ENCODE measurements around the gene CDC73.
"Not testable (repeated sequence)": the region's sequence is repeated elsewhere in the genome, so short reads cannot be mapped to it uniquely, and the experiment has no call there.

CDC73 gene

DNA sequence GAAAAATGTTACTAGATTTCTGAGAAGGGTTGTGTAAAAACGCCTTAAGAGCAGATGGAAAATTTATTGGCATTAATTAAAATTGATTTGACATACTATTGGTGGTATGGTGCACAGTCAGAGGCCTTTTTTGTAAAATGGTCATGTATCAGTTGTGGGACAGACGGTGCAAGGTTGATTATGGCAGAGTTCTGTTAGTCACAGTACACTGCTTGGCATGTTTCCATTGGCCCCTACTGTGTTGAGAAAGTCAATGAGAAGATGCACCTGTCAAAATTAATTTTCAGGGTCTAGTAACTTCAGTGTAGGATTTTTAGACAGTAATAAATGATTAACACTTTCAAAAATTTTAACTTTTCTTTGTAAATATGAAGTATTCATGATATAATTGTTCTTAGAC lies 60.2 kb downstream of the CDC73 start:
- no peak for DNase-seq (ENCODE audit: low spot score)

DNA sequence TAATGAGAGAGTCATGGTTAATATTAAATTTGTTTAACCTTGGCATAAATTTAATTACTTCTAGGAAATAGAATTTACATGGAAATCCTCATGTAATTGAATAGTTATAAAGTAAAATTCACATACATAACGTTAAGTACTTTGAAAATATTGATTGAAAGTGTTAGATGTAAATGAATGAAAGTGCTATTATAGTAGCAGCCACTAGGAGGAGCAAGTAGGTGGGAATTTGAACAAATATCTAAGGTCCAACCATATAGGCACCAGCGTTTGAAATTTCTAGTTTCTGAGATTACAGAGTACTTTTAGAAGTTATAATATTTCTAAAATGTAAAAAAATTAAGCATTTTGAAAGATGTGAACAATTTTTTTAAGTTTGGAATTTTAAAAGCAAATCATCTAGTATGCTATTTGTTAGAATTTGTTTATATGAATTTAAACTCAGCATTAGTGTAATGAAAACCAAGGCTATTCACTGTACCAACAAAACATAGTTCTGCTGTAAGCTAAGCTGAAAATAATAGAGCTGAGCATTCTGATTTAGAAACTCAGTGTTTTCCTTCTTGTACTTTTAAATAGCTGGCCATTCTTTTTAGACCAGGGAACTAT lies 61.3 kb downstream of the CDC73 start:
- DNase-seq (ENCODE audit: low spot score): peak; percentile 48

DNA sequence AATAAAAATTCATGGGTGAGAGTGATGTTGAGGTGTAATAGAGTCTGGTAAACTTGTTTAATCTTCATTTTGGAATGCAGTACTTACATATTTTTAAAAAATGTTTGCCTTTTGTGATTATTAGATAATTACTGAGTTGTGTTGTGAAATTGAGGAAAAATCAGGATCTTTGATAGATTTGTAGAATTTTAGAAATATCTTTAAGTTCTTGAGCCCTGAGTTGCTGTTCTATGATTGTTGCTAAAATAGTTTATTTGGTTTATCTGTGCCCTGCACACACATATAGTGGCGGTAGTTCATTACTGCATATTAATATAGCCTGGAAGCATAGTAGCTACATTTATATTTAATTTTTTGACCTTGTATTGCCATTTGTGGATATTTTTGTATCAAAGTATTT lies 62.9 kb downstream of the CDC73 start:
- no peak for DNase-seq (ENCODE audit: low spot score)

DNA sequence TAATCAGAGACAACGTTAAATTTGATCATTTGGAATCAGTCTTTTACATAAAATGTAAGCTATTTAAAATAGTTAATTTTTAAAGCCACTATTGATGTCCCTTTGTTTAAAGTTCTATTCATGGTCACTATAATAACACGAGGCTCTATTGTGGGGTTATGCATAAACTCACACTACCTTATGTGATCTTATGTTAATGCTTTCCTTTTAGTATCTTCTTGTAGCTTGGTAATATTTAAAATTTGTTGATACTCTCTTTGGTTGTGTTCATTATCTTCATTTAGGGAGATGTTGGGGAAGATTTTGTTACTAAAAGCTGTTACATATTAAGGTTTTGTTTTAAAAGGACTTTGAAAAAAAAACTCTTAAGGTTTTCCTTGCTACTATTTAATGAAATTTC lies 63.4 kb downstream of the CDC73 start:
- DNase-seq (ENCODE audit: low spot score): no peak

DNA sequence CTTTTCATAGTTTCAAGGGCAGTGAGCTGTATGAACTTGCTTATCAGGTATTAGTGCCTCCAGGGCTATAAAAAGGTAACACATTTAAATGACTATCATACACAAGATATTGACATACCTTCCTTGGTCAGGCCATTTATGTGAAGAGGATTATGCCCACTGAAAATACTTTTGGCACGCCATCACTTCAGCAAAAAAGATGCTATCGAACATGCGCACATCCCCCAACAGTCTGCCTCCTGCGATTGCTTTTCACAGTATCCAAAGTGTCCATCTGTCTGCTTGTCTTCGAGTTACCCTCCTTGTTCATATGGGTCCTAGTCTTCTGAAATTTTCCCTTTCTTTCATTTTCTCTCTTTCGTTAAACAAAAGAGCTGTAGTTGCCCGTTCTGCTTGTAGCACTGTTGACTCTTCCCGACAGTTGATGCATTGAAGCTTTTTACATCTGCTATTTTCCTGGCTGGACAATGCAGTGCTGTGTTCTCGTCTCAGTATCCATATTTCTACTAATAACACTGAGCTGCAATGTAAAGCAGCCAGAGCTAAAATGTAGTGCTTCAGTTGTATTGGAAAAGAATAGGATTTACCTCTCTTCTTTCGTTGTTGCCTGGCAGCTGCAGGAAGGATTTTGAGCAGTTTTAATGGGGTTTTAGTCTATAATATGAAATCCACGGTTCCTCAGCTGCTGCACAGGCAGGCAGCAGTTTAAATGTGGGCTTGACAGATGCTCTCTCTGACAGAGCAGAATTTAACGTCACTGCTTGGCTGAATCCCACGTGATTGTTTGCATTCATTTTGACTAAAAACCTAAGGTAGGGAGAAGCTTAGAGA lies 64.3 kb downstream of the CDC73 start, which contains the start of gene B3GALT2:
Gene B3GALT2, minus strand, starts transcription at position 713 of the 831 bp plus-strand sequence. CDS start 5,051 bp downstream, outside the sequence.
- DNase-seq (ENCODE audit: low spot score): no peak

DNA sequence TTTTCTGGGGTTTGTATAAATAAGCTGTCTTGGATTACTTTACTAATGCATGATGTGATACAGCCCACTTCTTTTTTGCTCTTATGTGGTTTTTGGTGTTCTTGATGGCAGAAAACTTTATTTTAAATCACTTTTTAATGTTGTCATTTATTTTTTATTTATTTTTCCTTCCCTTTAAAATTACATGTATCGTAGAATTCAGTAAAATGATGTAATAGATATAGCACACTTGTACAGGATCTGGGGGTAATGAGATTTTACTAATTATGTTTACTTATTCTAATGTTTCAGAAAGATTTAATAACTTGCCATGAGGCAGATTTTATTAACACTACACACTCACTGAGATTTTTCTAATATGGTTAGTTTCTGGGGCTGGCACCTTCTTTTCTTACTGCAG lies 65.3 kb downstream of the CDC73 start:
- DNase-seq (ENCODE audit: low spot score): no peak

DNA sequence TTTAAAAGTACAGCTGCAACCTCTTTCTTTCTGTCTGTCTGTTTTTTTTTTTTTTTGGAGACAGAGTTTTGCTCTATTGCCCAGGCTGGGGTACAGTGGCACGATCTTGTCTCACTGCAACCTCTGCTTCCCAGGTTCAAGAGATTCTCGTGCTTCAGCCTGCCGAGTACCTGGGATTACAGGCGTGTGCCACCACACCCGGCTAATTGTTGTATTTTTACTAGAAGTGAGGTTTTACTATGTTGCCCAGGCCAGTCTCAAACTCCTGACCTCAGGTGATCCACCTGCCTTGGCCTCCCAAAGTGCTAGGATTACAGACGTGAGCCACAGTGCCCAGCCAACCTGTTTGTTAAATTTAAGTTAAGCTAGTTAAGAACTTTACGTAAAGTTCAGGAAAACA lies 67.1 kb downstream of the CDC73 start:
- DNase-seq (ENCODE audit: low spot score): not testable (repeated sequence)

DNA sequence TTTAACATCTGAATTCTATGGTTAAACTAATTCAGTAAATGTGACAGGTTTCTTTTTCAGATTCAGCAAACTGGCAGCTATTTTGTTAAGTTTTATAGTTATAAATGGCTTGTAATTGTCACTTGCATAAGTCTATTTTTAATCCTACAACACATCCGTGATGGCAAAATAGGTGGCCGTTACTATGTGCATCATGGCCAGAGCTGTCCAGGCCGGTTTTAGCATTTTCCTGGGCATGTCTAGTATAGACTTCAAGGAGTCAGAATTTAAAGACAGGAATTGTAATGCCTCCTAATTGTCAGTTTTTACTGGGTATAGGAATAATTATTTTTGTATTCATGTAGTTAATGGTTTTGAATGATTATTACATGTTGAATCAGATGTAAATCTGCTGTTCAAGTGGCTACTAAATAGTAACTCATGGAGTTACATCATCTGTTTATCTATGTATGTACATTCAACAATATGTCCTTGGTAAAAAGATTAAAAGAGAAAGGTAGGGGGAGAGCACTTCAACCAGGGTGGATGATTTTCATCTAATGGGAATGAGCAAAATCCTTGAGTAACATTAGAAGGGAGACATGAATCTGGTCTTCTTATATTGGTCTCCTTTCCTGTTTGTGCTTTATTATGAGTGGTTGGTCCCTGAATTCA lies 67.7 kb downstream of the CDC73 start:
- no peak for DNase-seq (ENCODE audit: low spot score)

DNA sequence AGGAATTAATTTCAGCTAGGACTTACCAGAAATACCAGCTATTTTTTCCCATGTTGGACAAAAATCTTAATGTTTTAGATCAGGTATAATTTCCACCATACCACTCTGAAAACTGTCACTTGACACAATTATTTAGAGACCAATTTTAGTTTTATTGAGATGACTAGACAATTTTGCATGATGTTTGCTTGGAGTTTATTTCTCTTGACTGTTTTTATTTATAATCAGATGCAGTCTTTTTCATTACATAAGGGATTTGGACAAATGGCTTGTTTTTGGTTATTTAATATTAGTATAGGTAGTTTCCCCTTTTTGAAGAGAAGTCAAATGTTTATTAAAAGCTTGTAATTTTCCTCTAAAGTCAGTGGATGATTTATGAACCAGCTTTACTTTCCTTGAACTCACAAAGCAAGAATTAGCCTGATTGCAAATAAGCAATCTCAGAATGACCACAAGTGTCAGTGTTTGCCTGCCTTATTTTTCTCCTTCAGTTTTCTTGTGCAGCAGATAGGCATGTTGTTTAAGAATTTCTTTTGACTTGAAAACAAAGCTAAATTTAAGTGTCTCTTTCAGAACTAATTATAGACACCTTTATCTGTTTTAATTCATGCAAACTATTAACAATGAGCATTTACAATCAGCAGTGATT lies 68.4 kb downstream of the CDC73 start:
- DNase-seq (ENCODE audit: low spot score): no peak

DNA sequence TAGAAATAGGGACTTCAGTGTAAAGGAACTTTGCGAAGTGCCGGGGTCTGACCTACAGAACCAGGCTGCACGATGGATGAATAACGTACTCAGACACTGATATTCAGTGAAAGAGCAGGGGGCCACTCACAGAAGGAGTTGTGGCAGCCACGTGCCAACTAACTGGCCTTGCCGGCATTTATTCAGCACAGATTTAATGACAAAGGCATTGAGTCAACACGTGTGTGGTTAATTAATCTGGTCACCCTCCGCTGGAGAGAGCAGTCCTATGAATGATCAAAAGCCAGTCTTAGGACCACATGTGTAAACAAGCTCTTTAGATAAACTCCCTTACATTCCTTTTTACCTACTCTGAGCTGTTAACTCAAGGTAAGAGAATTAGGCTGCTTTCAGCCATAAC lies 70.8 kb downstream of the CDC73 start:
- DNase-seq (ENCODE audit: low spot score): no peak

DNA sequence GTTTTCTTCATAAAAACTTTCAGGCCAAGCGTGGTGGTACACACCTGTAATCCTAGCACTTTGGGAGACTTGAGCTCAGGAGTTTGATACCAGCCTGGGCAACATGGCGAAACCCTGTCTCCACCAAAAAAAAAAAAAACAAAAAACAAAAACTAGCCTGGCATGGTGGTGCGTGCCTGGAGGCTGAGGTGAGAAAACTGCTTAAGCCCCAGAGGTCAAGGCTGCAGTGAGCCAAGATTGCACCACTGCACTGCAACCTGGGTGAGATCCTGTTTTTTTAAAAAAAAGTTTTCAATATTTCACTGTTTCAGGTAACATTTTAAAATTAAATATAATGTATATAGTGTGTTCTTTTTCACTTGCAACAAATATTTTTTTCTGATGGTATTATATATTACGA lies 78.1 kb downstream of the CDC73 start:
- no peak for DNase-seq (ENCODE audit: low spot score)

DNA sequence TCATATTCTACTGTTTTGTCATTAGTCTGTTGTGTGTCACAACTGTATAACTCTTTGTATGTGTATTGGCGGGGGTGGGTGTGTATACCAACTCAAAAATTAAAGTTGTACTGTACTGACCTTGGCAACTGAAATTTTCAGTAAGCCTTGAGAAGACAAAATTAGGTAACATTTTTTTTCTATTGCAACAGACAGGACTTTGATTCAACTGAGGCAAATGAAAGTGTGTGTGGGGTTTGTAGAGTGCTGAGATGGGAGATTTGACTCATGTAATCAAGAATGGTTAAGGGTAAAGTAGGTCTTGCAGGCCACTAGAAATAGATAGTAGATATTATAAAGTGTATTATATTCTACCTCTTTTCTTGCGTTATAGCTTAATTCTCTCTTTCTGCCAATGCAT lies 79.2 kb downstream of the CDC73 start:
- DNase-seq (ENCODE audit: low spot score): no peak

DNA sequence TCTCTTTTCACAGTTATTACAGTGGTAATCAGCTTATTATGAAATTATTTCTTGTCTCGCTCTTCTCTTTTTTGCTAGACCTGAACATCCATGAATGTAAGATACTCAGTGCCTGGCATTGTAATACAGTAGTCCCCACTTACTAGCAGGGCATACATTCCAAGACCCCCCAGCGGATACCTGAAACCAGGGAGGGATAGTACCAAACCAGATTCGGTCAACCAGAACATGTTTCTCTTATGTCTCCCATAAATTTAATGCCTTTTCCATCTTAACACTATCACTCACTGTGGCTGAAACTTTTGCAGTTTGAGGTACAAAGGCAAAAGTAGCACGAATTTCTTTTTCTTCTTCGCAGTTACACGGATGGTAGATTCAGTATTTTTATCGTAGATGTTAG lies 89.2 kb downstream of the CDC73 start:
- DNase-seq (ENCODE audit: low spot score): no peak

DNA sequence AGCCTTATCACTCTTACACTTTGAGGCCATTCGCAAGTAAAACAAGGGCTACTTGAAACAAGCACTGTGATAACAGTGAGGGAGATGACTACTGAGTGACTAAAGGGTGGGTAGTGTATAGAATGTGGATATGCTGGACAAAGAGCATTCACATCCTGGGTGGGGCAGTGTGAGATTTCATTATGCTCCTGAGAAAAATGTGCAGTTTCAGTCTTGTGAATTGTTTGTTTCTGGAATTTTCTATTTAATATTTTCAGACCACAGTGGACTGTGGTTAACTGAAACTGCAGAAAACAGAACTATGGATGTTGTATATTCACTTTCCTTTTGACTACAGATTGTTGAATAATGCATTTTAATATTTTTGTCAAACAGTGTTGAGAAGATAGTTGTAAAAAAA lies 89.7 kb downstream of the CDC73 start:
- DNase-seq (ENCODE audit: low spot score): no peak

DNA sequence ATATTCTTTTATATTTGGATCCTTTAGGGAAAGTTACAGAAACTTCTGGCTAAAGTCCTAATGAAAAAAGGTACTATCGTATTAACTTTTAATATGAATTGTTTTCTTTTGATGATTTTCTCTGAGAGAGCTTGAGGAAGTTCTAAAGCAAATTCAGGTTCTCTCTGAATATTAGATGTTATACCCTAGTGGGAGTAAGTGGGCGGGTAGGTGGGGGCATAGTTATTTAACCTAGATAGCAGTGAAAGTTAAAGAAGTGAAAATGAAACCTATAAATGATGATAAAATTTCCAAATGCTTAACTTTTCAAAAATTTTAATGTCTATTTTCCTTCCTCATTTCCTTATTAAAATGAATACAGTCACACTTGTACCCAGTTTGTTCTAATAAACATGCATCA lies 90.8 kb downstream of the CDC73 start:
- DNase-seq (ENCODE audit: low spot score): no peak

DNA sequence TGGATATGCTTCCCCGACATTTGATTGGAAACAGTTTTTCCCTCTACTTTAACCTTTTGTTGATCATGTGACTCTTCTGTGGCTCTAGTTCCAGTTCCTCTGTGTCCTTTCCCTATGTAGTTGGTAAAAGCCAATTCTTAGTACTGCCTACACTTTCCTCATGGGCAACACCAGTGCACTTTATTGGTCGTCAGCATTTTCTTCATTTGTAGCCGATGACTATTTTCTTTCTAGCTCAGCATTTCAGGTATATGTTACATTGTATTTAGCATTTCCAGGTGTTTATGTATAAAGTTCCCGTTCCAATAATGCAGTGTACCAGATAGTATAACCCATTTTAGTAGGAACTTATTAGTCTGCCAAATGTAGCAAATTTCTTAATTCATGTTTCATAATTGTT lies 92.2 kb downstream of the CDC73 start:
- DNase-seq (ENCODE audit: low spot score): no peak

DNA sequence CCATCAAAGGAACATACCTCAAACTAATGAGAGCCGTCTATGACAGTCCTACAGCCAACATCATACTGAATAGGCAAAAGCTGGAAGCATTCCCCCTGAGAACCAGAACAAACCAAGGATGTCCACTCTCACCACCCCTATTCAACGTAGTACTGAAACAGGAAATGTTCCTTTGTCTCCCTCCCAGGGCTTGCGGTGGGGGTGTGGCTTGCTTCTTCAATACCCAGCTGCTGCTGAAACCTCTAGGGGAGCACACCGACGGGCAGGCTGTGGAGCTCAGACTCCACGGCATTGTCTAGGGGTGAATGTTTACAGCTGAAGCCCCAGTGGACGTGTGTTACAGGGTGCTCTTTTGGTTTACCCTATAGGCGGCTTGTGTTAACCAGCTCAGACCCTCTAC lies 95.1 kb downstream of the CDC73 start:
- DNase-seq (ENCODE audit: low spot score): no peak

DNA sequence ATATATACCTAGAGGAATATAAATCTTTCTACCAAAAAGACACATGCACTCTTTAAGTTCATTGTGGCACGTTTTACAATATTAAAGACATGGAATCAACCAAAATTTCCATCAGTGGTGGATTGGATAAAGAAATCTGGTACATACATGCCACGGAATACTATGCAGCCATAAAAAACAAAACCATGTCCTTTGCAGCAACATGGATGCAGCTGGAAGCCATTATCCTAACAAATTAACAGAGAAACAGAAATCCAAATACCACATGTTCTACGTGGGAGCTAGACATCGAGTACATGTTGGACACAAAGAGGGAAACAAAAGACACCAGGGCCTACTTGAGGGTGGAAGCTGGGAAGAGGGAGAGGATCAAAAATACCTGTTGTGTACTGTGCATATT lies 97.6 kb downstream of the CDC73 start:
- DNase-seq (ENCODE audit: low spot score): no peak

DNA sequence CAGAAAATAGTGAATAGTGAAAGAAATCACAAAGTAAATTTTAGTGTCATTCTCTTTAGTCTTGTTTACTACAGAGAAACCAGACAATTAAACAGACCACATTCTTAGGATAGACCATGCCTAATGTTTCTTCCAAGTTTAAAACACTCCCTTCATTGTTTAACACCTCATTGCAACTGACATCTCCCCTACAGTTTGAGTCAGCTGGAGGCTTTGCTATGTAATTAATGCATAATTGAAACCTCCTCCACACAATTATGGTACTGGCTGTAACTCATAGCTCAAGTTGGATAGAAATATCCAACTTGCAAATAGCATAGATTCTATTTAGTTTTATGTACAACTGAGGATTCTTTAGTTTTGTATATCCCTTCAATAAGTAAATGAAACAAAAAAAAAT lies 99.8 kb downstream of the CDC73 start:
- DNase-seq (ENCODE audit: low spot score): peak; percentile 1

DNA sequence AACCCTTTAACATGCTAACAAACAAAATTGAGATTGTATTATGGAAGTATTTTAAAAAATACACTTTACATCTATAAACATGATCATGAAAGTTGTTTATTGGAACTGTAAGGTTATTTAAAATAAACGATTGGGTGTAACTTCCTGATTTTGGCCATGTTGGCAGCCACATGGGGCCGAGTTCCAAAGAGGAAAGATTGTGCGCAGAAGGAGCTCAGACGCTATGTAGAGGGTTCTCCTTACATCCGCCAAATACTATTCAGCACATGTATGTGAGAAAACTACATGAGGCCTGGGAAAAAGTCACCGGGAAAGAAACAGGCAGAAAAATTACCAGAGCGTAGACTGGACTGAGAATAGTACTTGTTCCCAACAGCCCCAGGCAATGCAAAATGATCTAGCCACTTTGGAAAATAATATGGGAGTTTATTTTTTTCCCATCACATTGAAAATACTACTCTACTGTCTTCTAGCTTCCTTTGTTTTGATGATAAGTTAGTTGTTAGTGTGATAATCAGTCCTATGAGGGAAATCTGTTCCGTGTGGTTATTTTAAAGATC lies 100.3 kb downstream of the CDC73 start:
- no peak for DNase-seq (ENCODE audit: low spot score)

DNA sequence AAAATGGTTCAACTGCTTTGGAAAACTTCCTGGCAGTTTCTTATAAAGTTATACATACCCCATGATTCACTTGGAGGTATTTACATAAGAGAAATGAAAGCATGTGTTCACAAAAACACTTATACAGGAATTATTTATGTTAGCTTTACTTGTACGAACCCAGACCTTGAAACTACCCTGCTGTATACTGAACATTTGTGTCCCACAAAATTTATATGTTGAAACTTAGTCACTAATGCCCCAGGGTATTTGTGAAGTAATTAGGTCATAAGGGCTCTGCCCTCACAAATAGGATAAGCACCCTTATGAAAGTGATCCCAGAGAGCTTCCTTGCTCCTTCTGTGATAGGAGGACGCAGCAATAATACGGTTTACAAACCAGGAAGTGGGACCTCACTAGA lies 107.3 kb downstream of the CDC73 start:
- DNase-seq (ENCODE audit: low spot score): no peak

DNA sequence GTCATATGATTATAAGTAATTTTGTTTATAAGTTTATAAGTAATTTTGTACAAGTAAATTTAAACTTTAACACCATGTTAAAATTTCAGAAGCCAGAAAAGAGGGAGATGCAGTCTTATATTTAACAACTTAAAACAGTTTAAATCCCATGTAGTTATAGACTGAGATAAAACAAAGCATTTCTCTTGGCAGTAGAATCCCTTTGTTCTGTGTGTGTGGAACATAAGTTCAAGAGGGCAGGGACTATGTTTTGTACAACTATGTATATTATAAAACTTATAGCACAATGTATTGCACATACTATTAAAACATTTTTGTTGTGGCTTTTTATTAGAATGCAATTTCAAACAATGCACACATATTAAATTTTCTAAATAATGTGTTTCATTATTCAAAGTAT lies 109.3 kb downstream of the CDC73 start:
- DNase-seq (ENCODE audit: low spot score): not testable (repeated sequence)
